HCT116 (cell line): ENCODE data around the gene HRH2. TPM values are rescaled to one million over a fixed set of nuclear protein-coding genes. Genes with fewer than 3 reads are reported as not detected.

Source experiments
- ATAC-seq: fragments of 200-7000 bp; cut with Tn5 transposase; 2 replicates; pipeline ENCODE4 v1.9.1; 2020; ENCODE audit warnings: mild to moderate bottlenecking, moderate library complexity
- BruUV-seq: library from RNA; stranded (reverse); fragments of 400-500 nt; replicated peaks from 2 replicates; lab custom pipeline; 2021; lab: Mats Ljungman, UMichigan
- CTCF ChIA-PET: fragments of 300-600 bp; sonication (Branson Sonifier 250); formaldehyde crosslinking; loops from one replicate; lab custom pipeline; 2021; ENCODE audit warnings: antibody characterized with exemption; lab: Charles Lee
- POLR2A ChIA-PET: fragments of 300-600, 350-600 bp; sonication (Branson Sonifier 250); formaldehyde crosslinking; loops from one replicate; lab custom pipeline; 2021; ENCODE audit warnings: antibody characterized with exemption; lab: Charles Lee
- RAD21 ChIA-PET, 2 experiments: fragments of 300-600 bp; sonication (Branson Sonifier 250); formaldehyde crosslinking; loops; one replicate each; lab custom pipeline; 2023; ENCODE audit warnings: low total read pairs in 2 of 2; ENCODE audit not compliant: uncharacterized antibody in 2 of 2, unreplicated experiment in 2 of 2, low non-redundant PET in 1 of 2; lab: Charles Lee
- DNase-seq: peaks from one replicate; pipeline ENCODE4 v3.0.0-alpha.2; 2010; ENCODE audit warnings: low read depth, low spot score
- H2AFZ ChIP-seq: fragments of 200-600 bp; shearing (Covaris generic), sonication (generic); 2 replicates; pipeline ENCODE4 v1.6.1; 2017; ENCODE audit warnings: low read depth, mixed run types, mixed read lengths, antibody characterized with exemption, low read length; ENCODE audit not compliant: poor library complexity, severe bottlenecking
- H3K27ac ChIP-seq: 2 replicates; pipeline ENCODE4 v1.5.1; 2012; ENCODE audit warnings: low read depth, low read length
- H3K27me3 ChIP-seq: fragments of 200-600 bp; sonication (generic); 2 replicates; pipeline ENCODE4 v1.6.1; 2016; ENCODE audit warnings: mixed run types, low read length, mixed read lengths; ENCODE audit not compliant: insufficient read depth
- H3K36me3 ChIP-seq, 2 experiments: fragments of 200-500 bp in 1 of 2; fragments of 200-600 bp in 1 of 2; sonication (Bioruptor generic) in 1 of 2; sonication (generic) in 1 of 2; 2 replicates each; pipeline versions ENCODE4 v1.5.1 to v1.6.1; 2014 to 2016; ENCODE audit warnings: low read length in 2 of 2, inconsistent platforms in 1 of 2, mixed read lengths in 1 of 2, mixed run types in 1 of 2; ENCODE audit not compliant: insufficient read depth in 2 of 2, control insufficient read depth in 1 of 2
- H3K4me1 ChIP-seq, 2 experiments: fragments of 200-600 bp in 1 of 2; sonication (generic) in 1 of 2; 2 replicates each; pipeline versions ENCODE4 v1.5.1 to v1.6.1; 2012 to 2017; ENCODE audit warnings: low read length in 2 of 2, inconsistent platforms in 1 of 2, mild to moderate bottlenecking in 1 of 2, mixed read lengths in 1 of 2, mixed run types in 1 of 2, moderate library complexity in 1 of 2; ENCODE audit not compliant: insufficient read depth in 2 of 2, control insufficient read depth in 1 of 2
- H3K4me2 ChIP-seq: fragments of 200-600 bp; sonication (generic); 2 replicates; pipeline ENCODE4 v1.6.1; 2017; ENCODE audit warnings: mixed run types, low read length, mixed read lengths
- H3K4me3 ChIP-seq, 2 experiments: fragments of 200-600 bp in 1 of 2; sonication (generic) in 1 of 2; replicated peaks in 1 of 2; 2 replicates each; pipeline ENCODE4 v1.5.1; 2011 to 2016; ENCODE audit warnings: low read length in 2 of 2, control low read depth in 1 of 2, low read depth in 1 of 2, mild to moderate bottlenecking in 1 of 2, mixed read lengths in 1 of 2, mixed run types in 1 of 2
- H3K79me2 ChIP-seq: fragments of 200-600 bp; sonication (generic); 2 replicates; pipeline ENCODE4 v1.6.1; 2017; ENCODE audit warnings: mild to moderate bottlenecking, mixed run types, low read length, moderate library complexity, mixed read lengths; ENCODE audit not compliant: insufficient read depth
- H3K9ac ChIP-seq: fragments of 200-600 bp; sonication (generic); 2 replicates; pipeline ENCODE4 v1.6.1; 2016; ENCODE audit warnings: low read length, mixed read lengths
- H3K9me2 ChIP-seq: fragments of 200-600 bp; sonication (generic), shearing (Covaris generic); 2 replicates; pipeline ENCODE4 v1.6.1; 2017; ENCODE audit warnings: mixed run types, mild to moderate bottlenecking, moderate library complexity; ENCODE audit not compliant: insufficient read depth
- H3K9me3 ChIP-seq, 2 experiments: fragments of 200-500 bp in 1 of 2; fragments of 200-600 bp in 1 of 2; sonication (Bioruptor generic) in 1 of 2; sonication (generic) in 1 of 2; 2 replicates each; pipeline ENCODE4 v1.6.1; 2014 to 2017; ENCODE audit warnings: low read length in 2 of 2, mixed read lengths in 2 of 2, inconsistent platforms in 1 of 2, low read depth in 1 of 2, mild to moderate bottlenecking in 1 of 2, mixed run types in 1 of 2, moderate library complexity in 1 of 2; ENCODE audit not compliant: control insufficient read depth in 1 of 2, insufficient read depth in 1 of 2
- H4K20me1 ChIP-seq: fragments of 200-600 bp; sonication (generic), shearing (Covaris generic); 2 replicates; pipeline ENCODE4 v1.6.1; 2017; ENCODE audit warnings: mixed run types, mild to moderate bottlenecking, moderate library complexity; ENCODE audit not compliant: insufficient read depth
- EGR1 ChIP-seq: IDR thresholded peaks from 2 replicates; pipeline ENCODE4 v1.6.1; 2012; ENCODE audit warnings: low read depth
- RAD21 ChIP-seq: IDR thresholded peaks from 2 replicates; pipeline ENCODE4 v1.6.1; 2012; ENCODE audit warnings: low read depth, mild to moderate bottlenecking
- ZFX ChIP-seq: fragments of 450-650 bp; IDR thresholded peaks from 2 replicates; pipeline ENCODE4 v1.6.1; 2017
- ZNF274 ChIP-seq: fragments of 200-500 bp; sonication (Bioruptor generic); IDR thresholded peaks from 2 replicates; pipeline ENCODE4 v1.6.1; 2014; ENCODE audit warnings: mild to moderate bottlenecking, low read depth, low read length, inconsistent platforms
- intact Hi-C: fragments of 100-400 bp; cut with micrococcal nuclease; formaldehyde crosslinking; loops from 2 replicates; pipeline ENCODE4 v1.10.0; 2022
- total RNA-seq: library from RNA; stranded (reverse); gene quantifications from one replicate; pipeline ENCODE4 v1.2.1, GENCODE V29; 2021; ENCODE audit not compliant: unreplicated experiment
- TF ChIP-seq, protein P1 (sequence below), 3 experiments: fragments of 200-600 bp in 1 of 3; sonication (generic) in 1 of 3; IDR thresholded peaks in 2 of 3; conservative IDR thresholded peaks in 1 of 3; 2 replicates each; pipeline ENCODE4 v1.5.1; 2012 to 2017; ENCODE audit warnings: low read depth in 2 of 3, low read length in 2 of 3, antibody characterized with exemption in 1 of 3, borderline replicate concordance in 1 of 3, control low read depth in 1 of 3, mild to moderate bottlenecking in 1 of 3, mixed read lengths in 1 of 3, mixed run types in 1 of 3, moderate library complexity in 1 of 3; ENCODE audit not compliant: insufficient read depth in 1 of 3

The HRH2 gene
- total RNA-seq, 1 experiment from 2014 or later, result 0.12 TPM

DNA sequence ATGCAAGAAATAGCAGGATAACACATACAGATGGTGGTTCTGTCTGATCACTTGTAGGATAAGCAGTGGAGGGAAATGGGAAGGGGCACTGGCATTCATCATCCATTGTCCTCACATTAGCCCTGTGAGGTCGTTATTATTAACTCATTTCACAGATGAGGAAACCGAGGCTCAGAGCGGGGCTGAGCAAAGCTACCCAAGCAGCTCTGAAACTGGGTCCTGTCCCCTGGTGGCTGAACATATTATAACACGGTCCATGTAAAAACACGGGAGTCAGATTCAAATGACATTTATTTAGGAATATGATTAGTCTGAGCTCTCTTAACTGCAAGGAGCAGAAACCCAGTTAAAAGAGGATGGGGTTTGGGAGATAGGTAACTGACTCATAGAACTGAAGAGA is 43.1 kb downstream of the HRH2 start:
- H4K20me1 ChIP-seq, result no peaks in the 10 kb centered on the region
- H3K4me1 ChIP-seq, result peaks cover 3 to 10% of the 10 kb centered on the region in 2 experiments; a peak in 3 of 4 replicates
- H3K79me2 ChIP-seq, result no peaks in the 10 kb centered on the region
- TF ChIP-seq ZFX (no peak), RAD21 (peak; percentile 61)
- TF ChIP-seq, protein P1, sequence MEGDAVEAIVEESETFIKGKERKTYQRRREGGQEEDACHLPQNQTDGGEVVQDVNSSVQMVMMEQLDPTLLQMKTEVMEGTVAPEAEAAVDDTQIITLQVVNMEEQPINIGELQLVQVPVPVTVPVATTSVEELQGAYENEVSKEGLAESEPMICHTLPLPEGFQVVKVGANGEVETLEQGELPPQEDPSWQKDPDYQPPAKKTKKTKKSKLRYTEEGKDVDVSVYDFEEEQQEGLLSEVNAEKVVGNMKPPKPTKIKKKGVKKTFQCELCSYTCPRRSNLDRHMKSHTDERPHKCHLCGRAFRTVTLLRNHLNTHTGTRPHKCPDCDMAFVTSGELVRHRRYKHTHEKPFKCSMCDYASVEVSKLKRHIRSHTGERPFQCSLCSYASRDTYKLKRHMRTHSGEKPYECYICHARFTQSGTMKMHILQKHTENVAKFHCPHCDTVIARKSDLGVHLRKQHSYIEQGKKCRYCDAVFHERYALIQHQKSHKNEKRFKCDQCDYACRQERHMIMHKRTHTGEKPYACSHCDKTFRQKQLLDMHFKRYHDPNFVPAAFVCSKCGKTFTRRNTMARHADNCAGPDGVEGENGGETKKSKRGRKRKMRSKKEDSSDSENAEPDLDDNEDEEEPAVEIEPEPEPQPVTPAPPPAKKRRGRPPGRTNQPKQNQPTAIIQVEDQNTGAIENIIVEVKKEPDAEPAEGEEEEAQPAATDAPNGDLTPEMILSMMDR (IDR thresholded peaks at IDR 0.05 in 2 of 3, conservative IDR thresholded peaks at IDR 0.05 in 1 of 3; ENCODE audit: borderline replicate concordance in 1 of 3, insufficient read depth in 1 of 3, low read depth in 2 of 3, low read length in 2 of 3), result peak; percentile 67 to 81 (median 72)
- DNase-seq, result peak; percentile 13
- no peaks in the 10 kb centered on the region for H3K36me3 ChIP-seq
- intact Hi-C loops, result loop anchor here (1.0 kb wide), 2 partner anchors 167 to 791 kb away; no protein-coding TSS in a partner anchor
- 0 out of 2 replicates have a peak, but pooled peaks cover 20% of the 10 kb centered on the region for H3K27me3 ChIP-seq
- no peak overlapping the region for H3K9ac ChIP-seq
- H3K9me3 ChIP-seq, result no peaks in the 10 kb centered on the region
- no peak overlapping the region for H2AFZ ChIP-seq
- no peak overlapping the region for H3K4me3 ChIP-seq
- RAD21 ChIA-PET, result interaction anchor here in 1 of 2 experiments (1.4 kb wide), 1 partner anchor 167 kb away, joined by 5 read pairs; no protein-coding TSS in a partner anchor
- no peak overlapping the region for H3K27ac ChIP-seq
- no peaks in the 10 kb centered on the region for H3K9me2 ChIP-seq
- POLR2A ChIA-PET, result no interaction called here
- ATAC-seq, result peak; percentile 54
- H3K4me2 ChIP-seq, result no peak overlapping the region
- no TSS peak for BruUV-seq
- CTCF ChIA-PET, result interaction anchor here (1.0 to 7.0 kb wide), 8 partner anchors 10 to 166 kb away, joined by 3 to 52 read pairs (median 5); no protein-coding TSS in a partner anchor

DNA sequence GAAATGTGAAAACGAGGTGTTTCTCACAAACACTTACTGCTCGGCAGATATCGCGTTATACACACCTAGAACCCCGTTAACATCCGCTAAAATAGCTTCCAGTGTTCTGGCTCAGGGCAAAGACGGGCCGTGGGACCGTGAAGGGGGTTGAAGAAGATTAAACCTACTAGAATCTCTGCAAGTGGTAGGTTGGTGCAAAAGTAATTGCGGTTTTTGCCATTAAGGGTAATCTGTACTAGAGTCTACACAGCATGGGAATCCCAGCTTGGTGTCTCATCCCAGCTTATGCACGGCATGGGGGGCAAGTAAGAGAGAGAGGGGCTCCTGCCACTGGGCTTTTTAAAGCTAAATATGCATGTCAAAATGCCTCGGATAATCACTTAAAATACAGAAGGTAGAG is 43.9 kb downstream of the HRH2 start:
- Histone ChIP-seq H3K4me1 (peaks cover under 1 to 2% of the 10 kb centered on the region in 2 experiments; a peak in 3 of 4 replicates), H3K36me3 (no peaks in the 10 kb centered on the region), H3K4me3 (no peak overlapping the region), H4K20me1 (no peaks in the 10 kb centered on the region), H3K4me2 (no peak overlapping the region), H3K79me2 (no peaks in the 10 kb centered on the region), H3K9me3 (no peaks in the 10 kb centered on the region), H3K27me3 (0 out of 2 replicates have a peak, but pooled peaks cover 20% of the 10 kb centered on the region), H3K27ac (no peak overlapping the region), H3K9ac (no peak overlapping the region), H2AFZ (no peak overlapping the region), H3K9me2 (no peaks in the 10 kb centered on the region)
- TF ChIP-seq ZNF274, result no peak
- TF ChIP-seq EGR1, result no peak
- ChIA-PET RAD21 (no interaction called here), CTCF (interaction anchor here (1.0 to 7.0 kb wide), 7 partner anchors 9 to 167 kb away, joined by 3 to 52 read pairs (median 5); no protein-coding TSS in a partner anchor), POLR2A (no interaction called here)
- DNase-seq, result no peak
- intact Hi-C loops, result loop anchor here (1.0 kb wide), 2 partner anchors 167 to 791 kb away; no protein-coding TSS in a partner anchor
- ATAC-seq, result no peak
- BruUV-seq, result no TSS peak
